Prostate gland (tissue), 2 donors: ENCODE results near the gene NACC1.

ENCODE experiments used
- POLR2AphosphoS5 ChIP-seq: sonication (generic); formaldehyde crosslinking; IDR thresholded peaks from one replicate; pipeline ENCODE4 v1.6.1; 2017; ENCODE audit warnings: antibody characterized with exemption
- TF ChIP-seq, protein P1 (sequence below), 4 experiments: fragments of 200-600 bp in 2 of 4; fragments of 450-650 bp in 2 of 4; sonication (generic) in 2 of 4; IDR thresholded peaks; 1 replicate in 3 of 4; 2 replicates in 1 of 4; pipeline ENCODE4 v1.5.1; 2016 to 2019; ENCODE audit warnings: antibody characterized with exemption in 4 of 4, mild to moderate bottlenecking in 2 of 4, moderate library complexity in 2 of 4

DNA sequence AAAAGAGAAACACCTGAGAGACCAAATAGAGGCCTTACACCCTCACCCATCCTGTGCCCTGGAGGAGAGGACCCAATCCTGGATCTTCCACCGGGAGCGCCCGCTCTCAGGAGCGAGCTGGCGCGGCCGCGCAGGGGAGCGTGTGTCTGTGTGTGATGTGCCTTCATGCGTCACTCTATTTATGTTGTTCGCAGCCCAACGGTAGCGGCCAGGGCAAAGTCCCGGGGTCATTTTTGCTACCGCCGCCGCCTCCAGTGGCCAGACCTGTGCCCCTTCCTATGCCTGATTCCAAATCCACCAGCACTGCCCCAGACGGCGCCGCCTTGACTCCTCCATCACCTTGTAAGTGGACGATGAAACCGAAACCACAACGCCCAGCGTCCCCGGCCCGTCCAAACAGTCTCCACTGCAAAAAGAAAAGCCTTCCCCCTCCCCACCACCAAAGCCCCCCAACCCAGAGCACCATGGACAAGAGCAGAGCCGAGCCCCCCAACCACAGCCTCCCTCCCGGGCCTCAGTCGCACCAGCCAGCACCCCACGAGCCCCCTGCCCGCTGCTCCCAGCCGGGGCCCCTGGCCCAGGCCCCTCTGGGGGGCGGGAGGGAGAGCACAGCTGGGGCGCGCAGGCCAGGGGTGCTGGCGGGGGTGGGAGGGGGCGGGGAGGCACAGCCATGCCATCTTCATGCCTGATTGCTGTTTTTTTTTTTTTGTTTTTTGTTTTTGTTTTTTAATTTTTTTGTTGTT, 30.1 kb upstream of the NACC1 start:
- TF ChIP-seq, protein P1, sequence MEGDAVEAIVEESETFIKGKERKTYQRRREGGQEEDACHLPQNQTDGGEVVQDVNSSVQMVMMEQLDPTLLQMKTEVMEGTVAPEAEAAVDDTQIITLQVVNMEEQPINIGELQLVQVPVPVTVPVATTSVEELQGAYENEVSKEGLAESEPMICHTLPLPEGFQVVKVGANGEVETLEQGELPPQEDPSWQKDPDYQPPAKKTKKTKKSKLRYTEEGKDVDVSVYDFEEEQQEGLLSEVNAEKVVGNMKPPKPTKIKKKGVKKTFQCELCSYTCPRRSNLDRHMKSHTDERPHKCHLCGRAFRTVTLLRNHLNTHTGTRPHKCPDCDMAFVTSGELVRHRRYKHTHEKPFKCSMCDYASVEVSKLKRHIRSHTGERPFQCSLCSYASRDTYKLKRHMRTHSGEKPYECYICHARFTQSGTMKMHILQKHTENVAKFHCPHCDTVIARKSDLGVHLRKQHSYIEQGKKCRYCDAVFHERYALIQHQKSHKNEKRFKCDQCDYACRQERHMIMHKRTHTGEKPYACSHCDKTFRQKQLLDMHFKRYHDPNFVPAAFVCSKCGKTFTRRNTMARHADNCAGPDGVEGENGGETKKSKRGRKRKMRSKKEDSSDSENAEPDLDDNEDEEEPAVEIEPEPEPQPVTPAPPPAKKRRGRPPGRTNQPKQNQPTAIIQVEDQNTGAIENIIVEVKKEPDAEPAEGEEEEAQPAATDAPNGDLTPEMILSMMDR (IDR thresholded peaks at IDR 0.05): no peak
- TF ChIP-seq POLR2AphosphoS5: no peak
